Measurements from ENCODE around the gene DIAPH2. TPM values are rescaled to one million over a fixed set of nuclear protein-coding genes. Genes with fewer than 3 reads are reported as not detected.
"Not testable (repeated sequence)": the region's sequence is repeated elsewhere in the genome, so short reads cannot be mapped to it uniquely, and the experiment has no call there.

DIAPH2 gene
- total RNA-seq, 2 donors from 2014 or later: 19.1 to 31.9 TPM

DNA sequence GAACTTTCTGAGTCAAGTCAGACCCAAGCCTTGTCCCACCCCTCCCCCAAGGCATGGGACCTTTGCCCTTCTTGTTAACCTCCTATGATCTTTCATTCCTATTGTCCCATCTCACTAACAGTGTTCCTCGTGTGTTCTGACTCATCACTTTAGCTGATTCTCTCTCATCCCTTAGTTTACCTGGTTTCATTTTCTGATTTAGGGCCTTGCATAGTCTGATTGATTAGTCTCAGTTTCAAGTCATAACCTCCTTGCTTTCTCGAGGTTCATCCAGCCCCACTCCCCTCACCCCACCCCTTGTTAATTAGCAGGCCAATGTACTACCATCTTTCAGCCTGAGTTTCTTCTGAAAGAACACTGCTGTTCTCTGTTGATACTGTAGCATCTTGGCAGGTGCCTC, 716.5 kb downstream of the DIAPH2 start:
- Histone ChIP-seq H3K27me3 (no peaks in the 10 kb centered on the region), H3K27ac (no peak overlapping the region), H3K4me3 (no peak overlapping the region), H3K36me3 (no peaks in the 10 kb centered on the region), H3K4me1 (no peaks in the 10 kb centered on the region), H3K9me3 (no peaks in the 10 kb centered on the region), H3K9ac (ENCODE audit: low read depth in 2 of 2, low read length in 2 of 2) (no peak overlapping the region)
- no peak for DNase-seq
- intact Hi-C loops (cut with DNase I): no loop called here
- TF ChIP-seq, protein P1, sequence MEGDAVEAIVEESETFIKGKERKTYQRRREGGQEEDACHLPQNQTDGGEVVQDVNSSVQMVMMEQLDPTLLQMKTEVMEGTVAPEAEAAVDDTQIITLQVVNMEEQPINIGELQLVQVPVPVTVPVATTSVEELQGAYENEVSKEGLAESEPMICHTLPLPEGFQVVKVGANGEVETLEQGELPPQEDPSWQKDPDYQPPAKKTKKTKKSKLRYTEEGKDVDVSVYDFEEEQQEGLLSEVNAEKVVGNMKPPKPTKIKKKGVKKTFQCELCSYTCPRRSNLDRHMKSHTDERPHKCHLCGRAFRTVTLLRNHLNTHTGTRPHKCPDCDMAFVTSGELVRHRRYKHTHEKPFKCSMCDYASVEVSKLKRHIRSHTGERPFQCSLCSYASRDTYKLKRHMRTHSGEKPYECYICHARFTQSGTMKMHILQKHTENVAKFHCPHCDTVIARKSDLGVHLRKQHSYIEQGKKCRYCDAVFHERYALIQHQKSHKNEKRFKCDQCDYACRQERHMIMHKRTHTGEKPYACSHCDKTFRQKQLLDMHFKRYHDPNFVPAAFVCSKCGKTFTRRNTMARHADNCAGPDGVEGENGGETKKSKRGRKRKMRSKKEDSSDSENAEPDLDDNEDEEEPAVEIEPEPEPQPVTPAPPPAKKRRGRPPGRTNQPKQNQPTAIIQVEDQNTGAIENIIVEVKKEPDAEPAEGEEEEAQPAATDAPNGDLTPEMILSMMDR (IDR thresholded peaks at IDR 0.05): no peak

DNA sequence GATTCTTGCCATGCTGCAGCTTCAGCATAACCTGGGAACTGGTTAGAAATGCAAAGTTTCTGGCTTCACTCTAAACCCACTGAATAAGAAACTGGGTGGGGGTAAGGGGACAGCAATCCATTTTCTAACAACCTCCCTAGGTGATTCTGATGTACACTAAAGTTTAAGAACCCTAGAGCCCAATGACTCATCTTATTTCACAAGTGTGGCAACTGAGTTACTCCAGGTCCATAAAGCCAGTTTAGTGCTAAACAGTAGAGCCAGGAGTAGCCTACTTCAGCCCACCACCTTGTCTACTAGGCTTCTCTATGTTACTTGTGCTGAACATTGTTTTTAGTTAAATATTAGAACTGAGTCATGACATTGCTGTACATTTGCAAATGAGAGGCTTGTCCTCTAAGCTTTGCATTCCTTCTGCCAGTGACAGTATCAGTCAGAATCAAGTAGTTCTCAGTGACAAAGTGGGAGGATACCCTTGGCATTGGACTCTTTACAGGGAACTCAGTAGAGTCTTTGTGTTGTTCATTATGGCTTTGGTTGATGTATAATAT, 717.0 kb downstream of the DIAPH2 start:
- no peaks in the 10 kb centered on the region for H3K4me1 ChIP-seq
- no peaks in the 10 kb centered on the region for H3K36me3 ChIP-seq
- H3K27ac ChIP-seq: no peak overlapping the region
- no peaks in the 10 kb centered on the region for H3K9me3 ChIP-seq
- no peak overlapping the region for H3K9ac ChIP-seq (ENCODE audit: low read depth in 2 of 2, low read length in 2 of 2)
- no peak for DNase-seq
- intact Hi-C loops (cut with DNase I): no loop called here
- TF ChIP-seq, protein P1 (IDR thresholded peaks at IDR 0.05): no peak
- no peak overlapping the region for H3K4me3 ChIP-seq
- no peaks in the 10 kb centered on the region for H3K27me3 ChIP-seq

DNA sequence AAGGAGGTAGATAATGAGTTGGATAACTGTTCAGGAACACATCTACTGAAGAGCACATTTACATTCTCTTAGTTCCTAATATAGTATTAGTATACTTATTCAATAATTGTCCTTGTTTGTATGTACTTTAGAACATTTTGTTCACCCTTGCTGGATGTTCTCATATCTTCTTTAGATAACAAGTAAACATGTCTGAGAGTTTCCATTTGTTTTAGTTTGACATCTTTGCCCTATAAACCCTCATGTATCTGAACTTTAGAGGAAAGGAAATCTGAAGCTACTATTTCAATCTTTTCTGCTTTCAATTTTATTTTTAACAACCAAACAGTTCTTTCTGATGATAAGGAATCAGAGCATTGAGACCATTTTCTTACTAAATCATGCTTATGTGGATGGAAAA, 717.7 kb downstream of the DIAPH2 start:
- no peaks in the 10 kb centered on the region for H3K9me3 ChIP-seq
- H3K9ac ChIP-seq (ENCODE audit: low read depth in 2 of 2, low read length in 2 of 2): no peak overlapping the region
- no peaks in the 10 kb centered on the region for H3K27me3 ChIP-seq
- no peak overlapping the region for H3K27ac ChIP-seq
- intact Hi-C loops (cut with DNase I): no loop called here
- no peaks in the 10 kb centered on the region for H3K4me1 ChIP-seq
- no peak for DNase-seq
- no peaks in the 10 kb centered on the region for H3K36me3 ChIP-seq
- TF ChIP-seq, protein P1 (IDR thresholded peaks at IDR 0.05): no peak
- H3K4me3 ChIP-seq: no peak overlapping the region

DNA sequence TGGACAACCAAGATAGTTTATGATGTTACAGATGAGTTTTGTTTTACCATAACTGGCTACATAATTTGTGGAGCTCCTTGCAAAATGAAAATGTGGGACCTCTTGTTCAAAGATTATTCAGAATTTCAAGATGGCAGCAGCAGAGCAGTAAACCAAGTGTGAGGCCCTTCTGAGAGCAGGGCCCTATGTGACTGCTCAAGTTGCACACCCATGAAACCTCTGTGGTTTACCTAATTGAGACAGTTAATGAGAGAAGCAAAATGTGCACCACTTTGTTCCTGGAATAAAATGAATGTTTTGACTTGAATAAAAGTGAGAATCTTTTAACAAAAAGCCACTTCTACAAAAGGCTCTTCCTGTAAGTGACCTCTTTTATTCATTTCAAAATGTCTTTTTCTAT, 718.3 kb downstream of the DIAPH2 start:
- TF ChIP-seq, protein P1 (IDR thresholded peaks at IDR 0.05): no peak
- no peak for DNase-seq
- Histone ChIP-seq H3K36me3 (no peaks in the 10 kb centered on the region), H3K9me3 (no peaks in the 10 kb centered on the region), H3K9ac (ENCODE audit: low read depth in 2 of 2, low read length in 2 of 2) (no peak overlapping the region), H3K4me3 (no peak overlapping the region), H3K4me1 (no peaks in the 10 kb centered on the region), H3K27ac (no peak overlapping the region), H3K27me3 (no peaks in the 10 kb centered on the region)
- intact Hi-C loops (cut with DNase I): no loop called here

DNA sequence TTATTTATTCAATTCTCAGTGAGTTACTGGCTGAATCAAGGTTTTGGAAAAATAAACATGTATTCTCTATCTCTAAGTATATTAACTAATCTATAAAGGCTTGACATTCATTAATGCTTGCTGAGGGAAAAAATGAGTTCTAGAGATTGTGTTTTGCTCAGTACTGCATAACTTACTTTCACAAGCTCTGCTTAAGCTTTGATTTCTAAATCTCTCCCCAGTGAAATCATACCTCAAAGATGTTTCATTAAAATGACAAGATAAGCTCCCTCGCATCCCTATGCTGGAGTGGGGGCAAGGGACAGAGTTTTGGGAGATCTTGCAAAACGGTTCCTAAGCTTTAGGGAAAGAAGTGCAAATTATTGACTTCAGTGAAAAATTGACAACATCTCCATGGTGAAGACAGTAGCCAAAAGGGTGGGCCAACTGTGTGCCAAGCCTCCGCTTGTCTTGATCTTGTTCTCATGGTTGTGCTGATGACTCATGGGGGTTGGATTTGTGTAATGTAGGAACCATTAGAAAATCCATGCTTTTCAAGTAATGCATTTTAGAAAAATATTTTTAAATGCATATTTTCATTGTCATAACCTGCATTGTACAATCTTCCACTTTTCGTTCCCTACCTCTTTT, 720.5 kb downstream of the DIAPH2 start:
- H3K9ac ChIP-seq (ENCODE audit: low read depth in 2 of 2, low read length in 2 of 2): no peak overlapping the region
- no peak overlapping the region for H3K27ac ChIP-seq
- TF ChIP-seq, protein P1 (IDR thresholded peaks at IDR 0.05): no peak
- DNase-seq: no peak
- no peaks in the 10 kb centered on the region for H3K36me3 ChIP-seq
- no peaks in the 10 kb centered on the region for H3K4me1 ChIP-seq
- H3K9me3 ChIP-seq: no peaks in the 10 kb centered on the region
- H3K27me3 ChIP-seq: no peaks in the 10 kb centered on the region
- intact Hi-C loops (cut with DNase I): no loop called here
- no peak overlapping the region for H3K4me3 ChIP-seq

DNA sequence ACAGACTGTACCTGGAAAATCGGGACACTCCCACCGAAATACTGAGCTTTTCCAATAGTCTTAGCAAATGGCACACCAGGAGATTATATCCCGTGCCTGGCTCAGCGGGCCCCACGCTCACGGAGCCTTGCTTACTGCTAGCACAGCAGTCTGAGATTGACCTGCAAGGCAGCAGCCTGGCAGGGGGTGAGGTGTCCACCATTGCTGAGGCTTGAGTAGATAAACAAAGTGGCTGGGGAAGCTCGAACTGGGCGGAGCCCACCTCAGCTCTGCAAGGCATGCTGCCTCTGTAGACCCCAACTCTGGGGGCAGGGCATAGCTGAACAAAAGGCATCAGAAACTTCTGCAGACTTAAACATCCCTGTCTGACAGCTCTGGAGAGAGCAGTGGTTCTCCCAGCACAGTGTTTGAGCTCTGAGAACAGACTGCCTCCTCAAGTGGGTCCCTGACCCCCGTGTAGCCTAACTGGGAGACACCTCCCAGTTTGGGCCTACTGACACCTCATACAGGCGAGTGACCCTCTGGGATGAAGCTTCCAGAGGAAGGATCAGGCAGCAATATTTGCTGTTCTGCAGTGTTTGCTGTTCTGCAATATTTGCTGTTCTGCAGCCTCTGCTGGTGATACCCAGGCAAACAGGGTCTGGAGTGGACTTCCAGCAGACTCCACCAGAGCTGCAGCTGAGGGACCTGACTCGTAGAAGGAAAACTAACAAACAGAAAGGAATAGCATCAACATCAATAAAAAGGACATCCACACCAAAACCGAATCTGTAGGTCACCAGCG, 725.2 kb downstream of the DIAPH2 start:
- H3K27ac ChIP-seq; H3K4me3 ChIP-seq; H3K36me3 ChIP-seq; H3K27me3 ChIP-seq; intact Hi-C loops (cut with DNase I); H3K9ac ChIP-seq (ENCODE audit: low read depth in 2 of 2, low read length in 2 of 2); H3K4me1 ChIP-seq; H3K9me3 ChIP-seq; DNase-seq: not testable (repeated sequence)
